Endometrium (tissue), 2 donors: ENCODE results near the gene NRP2.

Experiments
- FAIRE-seq: peaks from 2 replicates; lab custom pipeline; 2012; peaks lifted over from hg19 to GRCh38; lab: Jason Lieb, UNC
- donor health status: control.
- donor health status: control.

The NRP2 gene

DNA sequence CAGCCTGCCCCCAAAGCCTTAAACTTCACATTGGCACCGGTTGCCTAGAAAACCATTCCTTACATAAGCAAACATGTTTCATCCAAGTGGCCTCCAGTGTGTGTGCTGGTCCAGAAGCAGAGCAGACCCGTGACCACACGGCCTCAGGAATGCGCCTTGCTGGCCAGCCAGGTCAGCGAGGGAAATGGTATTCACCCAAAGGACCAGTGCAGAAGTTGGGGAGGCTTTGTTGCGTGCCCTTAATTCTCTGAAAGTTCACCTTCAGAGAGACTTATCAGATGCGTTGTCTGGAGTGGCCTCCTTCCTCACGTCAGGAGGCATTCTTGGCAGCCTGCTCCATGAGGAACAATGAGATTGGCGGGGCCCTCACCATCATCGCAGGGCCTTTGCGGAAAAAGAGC, 25.9 kb downstream of the NRP2 start:
- FAIRE-seq, result no peak

DNA sequence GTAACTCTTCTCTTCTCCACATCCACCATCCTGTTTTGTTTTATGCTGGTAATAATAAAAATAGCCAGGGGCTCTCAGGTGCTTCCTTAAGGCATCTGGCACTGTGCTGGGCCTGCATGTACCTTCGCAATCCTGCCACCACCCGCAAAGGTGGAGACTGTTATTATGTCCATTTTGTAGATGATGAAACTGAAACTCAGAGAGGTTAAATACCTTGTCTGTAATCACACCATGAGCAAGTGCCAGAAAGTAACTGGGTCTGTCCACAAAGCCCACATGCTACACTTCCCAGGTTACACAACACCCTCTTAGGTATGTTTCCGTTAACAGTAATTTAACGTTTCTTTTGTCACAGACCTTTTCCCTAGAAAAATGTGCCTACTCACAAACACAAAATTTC, 27.0 kb downstream of the NRP2 start:
- FAIRE-seq, result no peak

DNA sequence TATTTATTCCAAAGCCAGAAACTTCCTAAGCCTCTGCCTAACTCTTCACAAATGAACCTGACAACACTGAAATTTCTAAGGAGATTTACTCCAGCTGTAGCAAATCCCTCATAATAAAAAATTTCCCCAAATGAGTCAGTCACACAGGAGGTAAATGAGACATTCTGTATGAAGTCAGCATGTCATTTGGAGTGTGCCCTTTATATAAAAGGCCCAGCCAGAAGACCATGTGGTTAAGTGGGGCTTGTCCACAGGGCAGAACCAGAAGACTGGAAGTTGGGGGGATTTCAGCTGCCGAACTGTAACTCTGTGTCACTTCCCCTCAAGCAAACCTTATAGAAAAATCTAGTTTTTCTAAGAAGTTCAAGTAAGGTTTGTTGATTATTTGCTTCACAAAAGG, 30.2 kb downstream of the NRP2 start:
- FAIRE-seq, result no peak

DNA sequence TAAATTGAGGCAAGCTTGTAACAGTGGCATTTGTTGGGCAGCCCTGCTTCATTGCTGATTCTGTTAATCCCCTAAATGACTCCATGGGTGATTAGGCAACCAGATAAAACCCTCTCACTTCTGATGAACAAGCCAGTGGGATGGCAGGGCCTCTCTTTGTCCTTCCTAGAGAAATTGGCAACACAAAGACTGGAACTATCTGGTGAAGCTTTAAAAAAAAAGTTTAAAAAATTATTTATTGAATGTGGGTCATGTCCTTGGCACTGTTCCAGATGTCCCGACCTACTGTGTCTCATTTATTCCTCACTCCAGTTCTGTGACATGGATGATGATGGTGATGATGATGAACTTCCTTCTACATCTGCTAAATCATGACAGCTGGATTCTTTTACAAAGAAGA, 30.8 kb downstream of the NRP2 start:
- FAIRE-seq, result no peak

DNA sequence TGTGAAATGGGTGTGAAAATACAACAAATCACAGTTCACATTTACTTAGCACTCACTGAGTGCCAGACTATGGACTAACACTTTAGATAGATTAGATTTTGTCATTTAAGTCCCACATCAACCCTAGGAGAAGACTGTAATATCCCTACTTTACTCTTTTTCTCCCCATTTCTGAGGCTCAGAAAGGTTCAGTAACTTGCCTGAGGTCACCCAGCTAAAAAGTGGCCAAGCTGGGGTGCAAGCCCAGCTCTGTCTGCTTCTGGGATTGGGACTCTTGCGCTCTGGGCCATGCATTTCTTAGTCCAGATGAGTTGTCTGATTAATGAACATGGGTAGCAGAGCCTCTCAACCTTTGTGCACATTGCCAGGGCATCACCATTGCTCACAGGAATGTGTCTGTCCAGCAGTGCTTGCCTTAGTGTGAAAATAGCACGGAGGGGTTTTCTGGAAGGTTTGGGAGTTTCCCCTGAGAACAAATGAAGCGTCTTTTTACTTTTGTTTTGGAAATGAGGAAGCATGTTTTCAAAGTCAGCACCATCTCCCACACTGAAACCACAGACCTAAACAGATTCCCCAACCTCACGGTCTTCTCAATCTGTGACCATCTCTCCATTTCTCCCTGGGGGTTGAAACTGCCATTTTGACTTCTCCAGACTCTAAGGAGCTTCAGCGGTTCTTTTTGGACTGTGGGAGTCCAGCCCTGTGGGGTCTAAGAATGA, 31.9 kb downstream of the NRP2 start:
- no peak for FAIRE-seq

DNA sequence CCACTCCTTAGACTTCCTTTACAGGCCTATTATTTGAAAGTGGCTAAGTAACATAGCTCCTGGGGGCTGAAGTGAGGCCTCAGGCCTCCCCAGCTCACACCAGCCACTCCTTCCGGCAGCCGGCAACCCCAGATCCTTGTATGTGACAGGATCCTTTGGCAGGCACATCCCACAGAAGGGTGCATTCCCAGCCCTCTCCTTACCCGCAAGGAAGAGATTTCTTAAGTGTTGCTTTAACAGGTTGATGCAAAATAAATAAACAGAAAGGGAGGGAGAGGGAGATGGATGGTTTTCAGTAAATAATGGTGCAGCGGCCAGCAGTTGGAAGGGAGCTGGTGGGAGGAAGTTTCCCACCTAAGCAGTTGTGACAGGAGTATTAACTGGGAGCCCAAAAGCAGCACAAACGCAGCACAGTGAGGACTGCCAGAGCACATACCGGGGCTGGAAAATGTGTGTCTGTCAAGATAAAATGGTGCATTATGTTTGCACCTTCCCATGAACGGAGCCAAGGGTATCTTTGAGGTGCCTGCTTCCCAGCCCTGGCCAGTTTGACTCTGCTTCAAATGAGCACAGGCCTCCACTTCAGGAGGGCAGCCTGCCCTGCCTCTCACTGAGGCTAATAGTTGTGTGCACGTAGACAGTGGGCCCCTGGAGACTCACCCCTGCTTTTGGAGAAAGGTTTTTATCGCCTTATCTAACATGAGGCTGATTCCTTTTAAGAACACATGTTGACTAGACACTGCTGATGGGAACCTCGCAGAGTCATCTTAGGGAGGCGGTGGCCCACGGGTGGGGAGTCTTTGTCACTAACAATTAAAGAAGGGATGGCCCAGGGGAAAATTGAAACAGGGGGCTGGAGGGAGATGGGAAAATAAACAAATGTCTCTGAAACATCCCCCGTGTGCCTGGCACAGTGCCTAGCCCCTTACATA, 32.8 kb downstream of the NRP2 start:
- FAIRE-seq, result no peak

DNA sequence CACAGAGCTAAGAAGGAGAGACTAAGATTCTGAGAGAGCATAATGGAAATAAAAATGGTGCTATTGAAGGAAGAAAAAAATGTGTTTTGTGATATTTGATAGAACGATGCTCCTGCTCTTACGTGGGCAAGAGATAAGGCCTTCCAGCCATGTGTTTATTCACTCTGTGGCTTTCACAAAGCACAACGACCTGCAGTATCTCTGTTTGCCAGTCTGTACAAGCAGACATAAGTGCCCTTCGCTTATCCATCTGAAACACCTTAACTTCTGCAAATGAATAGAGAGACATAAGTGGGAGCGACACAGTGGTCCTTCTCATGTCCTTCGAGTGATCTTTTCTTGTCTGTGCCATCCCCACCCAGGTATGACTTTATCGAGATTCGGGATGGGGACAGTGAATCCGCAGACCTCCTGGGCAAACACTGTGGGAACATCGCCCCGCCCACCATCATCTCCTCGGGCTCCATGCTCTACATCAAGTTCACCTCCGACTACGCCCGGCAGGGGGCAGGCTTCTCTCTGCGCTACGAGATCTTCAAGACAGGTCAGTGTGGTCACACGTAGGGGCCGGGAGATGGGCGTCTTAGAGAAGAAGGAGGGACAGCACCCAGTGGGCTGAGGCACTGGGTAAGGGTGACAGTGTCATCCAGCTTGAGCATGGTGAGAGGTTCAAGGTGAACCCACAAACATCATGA, 33.7 kb downstream of the NRP2 start:
- no peak for FAIRE-seq

DNA sequence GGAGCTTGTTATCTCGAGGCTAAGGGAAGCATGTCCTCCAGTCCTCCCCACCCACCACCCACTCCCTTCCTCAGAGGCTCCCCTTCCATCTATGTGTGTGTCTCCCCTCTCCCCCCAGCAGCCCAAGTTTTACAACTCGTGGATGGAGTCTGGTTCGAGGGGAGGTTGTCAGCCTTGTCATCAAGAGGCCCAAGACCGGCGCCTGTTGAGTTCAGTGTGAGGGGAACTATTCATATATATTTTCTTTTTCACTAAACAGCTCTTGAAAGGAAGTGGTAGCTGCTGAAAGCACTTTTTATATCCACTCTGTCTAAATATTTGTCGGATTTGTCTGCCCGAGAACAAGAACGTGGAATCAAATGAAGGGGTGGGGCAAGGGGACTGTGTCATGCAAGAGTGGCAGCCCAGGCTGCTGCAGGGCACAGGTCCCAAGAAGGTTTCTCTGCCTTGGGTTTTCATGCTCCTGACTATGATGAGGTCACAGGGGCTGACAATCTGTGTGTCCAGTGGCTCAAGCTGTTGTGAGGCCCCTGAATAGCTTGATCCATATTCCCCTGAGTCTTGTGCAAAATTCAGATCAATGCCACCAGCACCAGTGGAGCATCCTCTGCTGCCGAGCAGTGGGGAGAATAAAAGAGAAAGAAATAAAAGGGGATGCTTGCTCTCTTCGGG, 35.0 kb downstream of the NRP2 start:
- no peak for FAIRE-seq

DNA sequence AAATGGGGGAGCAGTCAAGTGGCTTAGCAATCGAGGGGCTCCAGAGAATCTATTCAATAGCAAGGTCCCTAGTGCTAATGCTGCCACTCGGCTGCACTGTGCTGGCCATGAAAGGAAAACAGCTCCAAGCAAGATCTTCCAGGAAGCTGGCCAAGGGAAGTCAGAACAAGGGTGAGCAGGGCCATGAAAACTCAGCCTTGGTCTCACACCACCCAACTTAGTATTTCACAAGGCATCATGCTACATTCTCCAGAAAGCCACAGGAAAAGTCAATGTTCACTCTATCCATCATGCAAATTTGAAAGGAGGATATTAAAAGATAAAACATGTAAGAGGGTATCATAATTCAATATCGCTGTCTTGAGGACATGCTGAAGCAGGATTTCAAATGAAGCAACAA, 35.7 kb downstream of the NRP2 start:
- FAIRE-seq, result no peak

DNA sequence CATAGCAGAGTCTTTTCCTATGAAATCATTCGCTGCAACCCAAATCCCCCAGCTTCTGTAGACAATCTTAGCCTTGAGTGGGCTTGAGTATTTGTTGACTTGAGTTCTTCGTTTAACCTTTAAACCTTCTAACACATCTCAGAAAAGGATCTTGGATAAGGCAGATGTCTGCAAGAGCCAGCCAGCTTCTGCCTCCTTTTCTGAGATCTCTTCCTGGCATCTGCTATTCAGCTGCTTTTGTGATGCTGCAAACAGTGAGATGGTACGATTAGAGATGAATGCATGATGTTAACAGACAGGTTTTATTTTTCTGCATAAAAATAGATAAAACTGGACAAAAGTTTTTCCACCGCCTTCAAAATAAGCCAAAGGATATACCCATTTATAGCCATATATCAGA, 37.5 kb downstream of the NRP2 start:
- no peak for FAIRE-seq

DNA sequence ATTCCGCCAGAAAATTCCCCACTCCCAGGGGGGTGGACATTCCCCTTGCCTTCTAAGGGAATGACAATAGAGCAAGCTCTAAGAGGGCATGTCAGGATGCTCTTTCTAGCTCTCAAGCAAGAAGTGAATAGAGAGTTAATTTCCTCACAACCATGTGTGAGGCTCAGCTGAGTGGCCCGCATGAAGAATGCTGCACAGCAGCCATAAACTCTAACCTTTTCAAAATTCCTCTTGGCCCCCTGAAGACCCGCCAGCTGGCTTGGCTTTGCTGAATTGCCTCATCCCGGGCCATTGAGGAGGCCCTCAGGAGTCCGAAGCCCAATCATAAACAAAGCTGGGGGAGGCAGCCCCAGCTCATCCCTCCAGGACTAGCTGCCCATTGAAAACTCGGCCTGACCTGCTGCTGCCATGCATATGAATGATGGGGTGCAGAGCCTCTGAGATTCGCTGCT, 38.2 kb downstream of the NRP2 start:
- no peak for FAIRE-seq

DNA sequence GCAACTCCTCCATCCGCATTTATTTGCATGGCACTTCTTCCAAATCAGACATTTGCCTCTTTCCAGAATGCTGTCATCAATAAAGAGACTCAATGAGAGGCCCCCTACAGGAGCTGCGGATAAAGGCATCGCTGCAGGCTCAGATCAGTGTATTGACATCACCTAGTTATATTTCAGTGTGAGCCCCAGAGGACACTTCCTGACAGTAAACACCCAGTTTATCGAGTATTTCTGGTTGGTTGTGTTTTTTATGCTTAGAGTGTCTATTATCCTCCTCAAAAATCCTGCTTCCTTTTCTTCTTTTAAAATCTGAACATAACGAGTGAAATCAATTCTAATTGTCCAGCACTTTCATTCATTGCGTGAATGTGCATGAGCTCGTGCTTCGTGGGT, 38.8 kb downstream of the NRP2 start:
- no peak for FAIRE-seq

DNA sequence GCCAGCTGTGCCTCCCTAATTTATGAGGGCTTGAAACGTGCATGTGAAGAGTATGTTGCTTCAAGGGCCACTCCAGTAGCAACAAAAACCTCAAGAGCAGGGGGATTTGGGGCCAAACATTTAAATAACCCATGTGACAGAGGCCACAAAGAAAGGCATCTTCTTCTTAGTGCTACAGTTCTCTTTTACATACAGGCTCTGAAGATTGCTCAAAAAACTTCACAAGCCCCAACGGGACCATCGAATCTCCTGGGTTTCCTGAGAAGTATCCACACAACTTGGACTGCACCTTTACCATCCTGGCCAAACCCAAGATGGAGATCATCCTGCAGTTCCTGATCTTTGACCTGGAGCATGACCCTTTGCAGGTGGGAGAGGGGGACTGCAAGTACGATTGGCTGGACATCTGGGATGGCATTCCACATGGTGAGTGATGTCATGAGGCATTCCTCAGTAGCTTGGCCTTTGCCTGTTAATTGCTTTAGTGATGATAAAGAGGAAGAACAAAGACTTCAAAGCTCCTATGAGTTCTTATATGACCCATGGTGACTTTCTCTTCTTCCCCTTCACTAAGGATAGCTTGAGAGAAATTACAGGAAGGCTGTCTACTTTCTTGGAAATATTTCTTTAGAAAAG, 40.1 kb downstream of the NRP2 start:
- FAIRE-seq, result no peak

DNA sequence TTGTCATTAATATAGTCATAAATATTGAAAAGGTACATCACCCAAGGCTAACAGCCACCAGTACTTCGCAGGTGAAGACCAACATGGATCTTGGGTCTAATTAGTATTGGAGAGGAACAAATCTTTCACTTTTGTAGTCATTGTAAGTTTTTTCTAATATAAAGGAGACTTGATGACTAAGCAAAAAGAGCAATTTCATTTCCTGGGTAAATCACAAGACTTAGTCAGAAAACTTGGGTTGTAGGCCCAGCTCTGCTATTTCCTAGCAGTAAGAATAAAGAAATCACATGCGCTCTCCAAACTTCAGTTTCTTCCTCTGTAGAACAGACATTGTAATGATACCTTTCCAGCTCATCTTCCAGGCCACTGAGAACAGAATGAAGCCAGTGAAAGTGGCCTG, 40.9 kb downstream of the NRP2 start:
- FAIRE-seq, result no peak

DNA sequence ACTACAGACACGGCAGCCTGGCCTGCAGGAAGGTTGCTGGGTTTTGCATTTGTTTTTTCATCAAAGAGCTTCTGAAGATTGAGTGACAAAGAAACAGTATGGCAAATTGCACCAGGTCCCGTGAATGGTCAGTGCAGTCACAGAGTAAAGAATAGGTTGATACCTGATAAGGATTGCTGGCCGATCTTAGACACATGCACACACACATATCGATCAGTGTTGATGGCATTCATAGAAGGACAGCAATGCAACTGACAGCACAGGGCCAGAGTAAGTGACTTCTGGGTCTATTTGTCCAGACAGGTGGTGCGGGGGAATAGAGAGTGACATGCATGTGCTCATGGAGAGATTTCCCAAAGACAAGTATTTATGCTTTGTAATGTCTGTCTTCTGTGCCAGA, 42.8 kb downstream of the NRP2 start:
- no peak for FAIRE-seq

DNA sequence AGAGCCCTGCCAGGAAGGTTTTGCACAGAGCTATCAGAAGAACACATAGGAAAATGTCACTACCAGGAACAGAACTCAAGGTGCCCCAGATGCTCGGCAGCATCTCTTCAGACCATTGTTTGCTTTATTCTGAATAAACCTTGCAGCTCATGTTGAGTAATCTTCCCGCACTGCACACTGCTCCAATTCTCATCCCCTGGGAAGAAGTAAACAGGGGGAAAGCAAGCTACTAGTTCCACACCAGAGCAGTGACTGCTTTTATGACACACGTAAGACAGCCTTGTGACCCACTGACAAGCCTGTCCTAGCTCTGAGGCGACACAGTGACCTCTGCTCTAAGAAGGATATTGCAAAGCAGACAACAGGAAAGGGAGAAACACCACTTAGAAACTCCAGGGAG, 44.2 kb downstream of the NRP2 start:
- FAIRE-seq, result no peak

DNA sequence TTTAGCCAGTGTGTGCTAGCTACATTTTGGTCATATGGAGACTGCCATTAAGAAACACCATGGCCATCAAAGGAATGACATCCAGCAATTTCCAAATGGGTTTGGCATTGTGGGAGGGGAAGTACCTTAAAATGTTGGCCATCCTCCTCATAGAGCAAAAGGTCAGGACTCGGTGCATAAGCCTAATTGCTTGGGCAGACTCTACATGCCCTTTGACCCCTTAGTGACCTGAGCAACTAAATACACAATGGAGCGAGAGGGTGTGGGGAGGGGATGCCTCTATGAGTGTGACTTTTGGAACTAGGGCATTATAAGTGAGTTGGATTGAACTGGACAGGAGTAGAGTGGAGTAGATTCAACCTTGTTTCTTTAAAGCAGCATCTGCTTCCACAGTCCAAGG, 44.9 kb downstream of the NRP2 start:
- FAIRE-seq, result no peak

DNA sequence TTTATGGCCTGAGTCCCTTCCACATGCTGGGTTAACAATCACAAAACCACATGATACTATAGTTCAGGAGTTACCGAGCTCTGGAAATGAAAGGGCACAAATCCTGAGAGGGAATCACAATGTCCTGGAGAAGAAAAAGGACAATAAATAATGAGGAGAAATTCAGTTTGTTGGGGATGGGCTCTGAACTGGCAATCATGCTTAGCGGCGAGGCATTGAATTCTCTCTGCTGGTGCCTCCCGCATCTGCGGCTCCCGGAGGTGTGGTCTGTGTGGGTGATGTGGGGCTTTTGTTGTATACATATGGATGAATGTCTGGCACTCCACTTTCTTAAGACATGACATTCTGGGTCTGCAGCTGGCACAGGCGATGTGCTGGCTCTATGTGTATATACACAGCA, 46.1 kb downstream of the NRP2 start:
- no peak for FAIRE-seq

DNA sequence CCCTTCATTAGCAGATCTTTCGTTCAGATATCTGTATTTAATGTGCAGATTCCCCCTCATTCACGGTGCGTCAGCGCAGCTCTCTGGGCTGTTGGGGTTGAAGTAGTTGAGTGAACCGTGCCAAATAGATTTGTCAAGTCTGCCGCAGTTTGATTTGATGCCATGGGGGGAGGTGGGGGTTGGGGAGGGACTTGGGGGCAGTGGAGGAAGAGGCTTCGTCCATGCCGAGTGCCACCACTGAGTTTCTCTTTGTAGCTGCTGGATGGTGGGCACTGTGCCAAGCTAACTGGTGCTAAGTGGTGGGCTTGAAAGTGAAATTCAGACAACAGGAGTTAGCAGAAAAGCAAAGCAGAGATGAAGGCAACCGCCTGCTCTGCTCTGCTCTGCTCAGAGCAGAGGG, 47.9 kb downstream of the NRP2 start:
- no peak for FAIRE-seq

DNA sequence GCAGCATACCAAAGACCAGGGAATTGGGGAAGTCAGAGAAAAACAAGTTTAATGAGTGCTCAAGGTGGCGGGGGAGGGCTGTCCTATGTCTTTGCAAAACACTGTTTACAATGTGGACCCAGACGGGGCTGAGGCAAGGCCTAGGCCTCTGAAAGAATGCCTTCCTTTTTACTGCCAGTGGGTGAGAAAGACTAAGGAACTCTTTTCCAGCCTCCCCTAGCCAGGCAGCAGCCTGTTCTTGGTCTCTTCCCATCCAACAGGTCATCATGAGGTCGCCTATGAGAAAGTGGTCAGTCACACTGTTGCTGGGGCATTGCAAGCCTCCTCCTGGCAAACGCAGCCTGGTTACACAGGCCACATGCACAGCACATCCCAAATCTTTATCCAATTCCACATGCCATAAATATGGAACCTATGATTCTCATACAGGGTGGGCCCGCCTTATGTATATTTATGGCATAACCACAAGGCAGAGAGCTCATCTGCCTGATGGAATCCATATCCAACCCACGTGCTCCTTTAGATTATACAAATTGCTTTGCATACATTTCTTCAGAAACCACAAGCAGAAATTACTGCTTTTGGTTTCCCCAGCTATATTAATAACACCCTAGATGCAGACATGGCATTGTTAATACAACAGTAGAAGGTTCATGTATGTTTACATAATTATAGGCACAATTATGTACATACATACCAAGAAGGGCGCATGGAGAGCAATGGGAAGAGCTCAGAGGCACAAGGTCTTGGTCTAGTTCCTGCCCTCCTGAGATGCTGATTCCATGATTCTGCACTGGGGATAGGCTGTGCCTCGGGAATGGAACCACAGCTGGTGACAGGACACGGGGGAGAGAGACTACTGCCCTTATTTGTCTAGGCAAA, 48.6 kb downstream of the NRP2 start:
- no peak for FAIRE-seq

DNA sequence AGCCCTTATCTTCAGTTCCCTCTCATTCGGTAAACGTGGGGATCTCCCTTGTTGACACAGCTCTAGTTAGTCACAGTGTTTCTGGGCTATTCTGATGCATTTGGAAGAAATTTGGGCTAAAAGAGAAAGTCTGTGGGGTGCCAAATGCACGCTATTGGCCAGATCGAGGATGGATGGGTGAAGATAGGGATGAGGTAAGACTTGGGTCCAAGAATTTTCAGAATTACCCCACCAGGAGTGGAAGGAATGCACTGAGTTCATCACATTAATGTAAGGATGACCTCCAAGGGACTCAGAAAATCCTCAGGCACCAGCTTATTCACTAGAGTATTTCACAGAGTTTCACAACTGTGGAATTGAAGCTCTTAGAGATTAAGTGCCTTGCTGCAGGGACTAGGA, 49.3 kb downstream of the NRP2 start:
- FAIRE-seq, result no peak
